ENCODE data around the gene MACROH2A1. TPM values are rescaled to one million over a fixed set of nuclear protein-coding genes. Genes with fewer than 3 reads are reported as not detected.

MACROH2A1 gene
- total RNA-seq, 1 donor from 2014 or later, result 104 TPM

GRCh38 chr5:135312255-135312935 is 86.6 kb downstream of the MACROH2A1 start:
- intact Hi-C loops (cut with DNase I), result no loop called here
- DNase-seq (ENCODE audit: missing footprints) (no peak), ATAC-seq (no peak)

- DNase-seq (ENCODE audit: missing footprints) (no peak), ATAC-seq (no peak)
- intact Hi-C loops (cut with DNase I), result no loop called here
Measured at GRCh38 chr5:135310328-135310989, 88.6 kb downstream of the MACROH2A1 start.

- DNase-seq (ENCODE audit: missing footprints) (no peak), ATAC-seq (no peak)
- intact Hi-C loops (cut with DNase I), result no loop called here
Measured at GRCh38 chr5:135309391-135310327, 89.4 kb downstream of the MACROH2A1 start.

- intact Hi-C loops (cut with DNase I), result no loop called here
- no peak for DNase-seq (ENCODE audit: missing footprints)
- no peak for ATAC-seq
Measured at GRCh38 chr5:135308752-135309151, 90.3 kb downstream of the MACROH2A1 start.

- no peak for ATAC-seq
- intact Hi-C loops (cut with DNase I), result no loop called here
Measured at GRCh38 chr5:135308245-135308644, 90.8 kb downstream of the MACROH2A1 start.

GRCh38 chr5:135307143-135307903 is 91.7 kb downstream of the MACROH2A1 start:
- intact Hi-C loops (cut with DNase I), result no loop called here
- ATAC-seq, result no peak
- no peak for DNase-seq (ENCODE audit: missing footprints)

More at GRCh38 chr5:135308245-135308644, 90.8 kb downstream of the MACROH2A1 start:
- DNase-seq (ENCODE audit: missing footprints), result no peak

- ATAC-seq (no peak), DNase-seq (ENCODE audit: missing footprints) (no peak)
- intact Hi-C loops (cut with DNase I), result no loop called here
Measured at GRCh38 chr5:135306557-135306956, 92.5 kb downstream of the MACROH2A1 start.

- ATAC-seq, result no peak
- DNase-seq (ENCODE audit: missing footprints), result no peak
- intact Hi-C loops (cut with DNase I), result no loop called here
Measured at GRCh38 chr5:135304352-135305221, 94.4 kb downstream of the MACROH2A1 start.

GRCh38 chr5:135303582-135304173 is 95.4 kb downstream of the MACROH2A1 start:
- intact Hi-C loops (cut with DNase I), result no loop called here
- DNase-seq (ENCODE audit: missing footprints), result no peak
- no peak for ATAC-seq

GRCh38 chr5:135296900-135297816 is 101.9 kb downstream of the MACROH2A1 start:
- intact Hi-C loops (cut with DNase I), result no loop called here
- DNase-seq (ENCODE audit: missing footprints) (no peak), ATAC-seq (no peak)

- DNase-seq (ENCODE audit: missing footprints) (no peak), ATAC-seq (no peak)
- intact Hi-C loops (cut with DNase I), result no loop called here
Measured at GRCh38 chr5:135295852-135296251, 103.2 kb downstream of the MACROH2A1 start.

GRCh38 chr5:135294793-135295192 is 104.2 kb downstream of the MACROH2A1 start:
- intact Hi-C loops (cut with DNase I), result no loop called here
- DNase-seq (ENCODE audit: missing footprints), result no peak
- ATAC-seq, result no peak

GRCh38 chr5:135289651-135290050 is 109.4 kb downstream of the MACROH2A1 start:
- DNase-seq (ENCODE audit: missing footprints) (no peak), ATAC-seq (no peak)
- intact Hi-C loops (cut with DNase I), result no loop called here

GRCh38 chr5:135287551-135287950 is 111.5 kb downstream of the MACROH2A1 start:
- DNase-seq (ENCODE audit: missing footprints) (no peak), ATAC-seq (no peak)
- intact Hi-C loops (cut with DNase I), result no loop called here
